ENCODE measurements around the gene ANKRD13B.
"Not testable (repeated sequence)": the region's sequence is repeated elsewhere in the genome, so short reads cannot be mapped to it uniquely, and the experiment has no call there.

Gene ANKRD13B

DNA sequence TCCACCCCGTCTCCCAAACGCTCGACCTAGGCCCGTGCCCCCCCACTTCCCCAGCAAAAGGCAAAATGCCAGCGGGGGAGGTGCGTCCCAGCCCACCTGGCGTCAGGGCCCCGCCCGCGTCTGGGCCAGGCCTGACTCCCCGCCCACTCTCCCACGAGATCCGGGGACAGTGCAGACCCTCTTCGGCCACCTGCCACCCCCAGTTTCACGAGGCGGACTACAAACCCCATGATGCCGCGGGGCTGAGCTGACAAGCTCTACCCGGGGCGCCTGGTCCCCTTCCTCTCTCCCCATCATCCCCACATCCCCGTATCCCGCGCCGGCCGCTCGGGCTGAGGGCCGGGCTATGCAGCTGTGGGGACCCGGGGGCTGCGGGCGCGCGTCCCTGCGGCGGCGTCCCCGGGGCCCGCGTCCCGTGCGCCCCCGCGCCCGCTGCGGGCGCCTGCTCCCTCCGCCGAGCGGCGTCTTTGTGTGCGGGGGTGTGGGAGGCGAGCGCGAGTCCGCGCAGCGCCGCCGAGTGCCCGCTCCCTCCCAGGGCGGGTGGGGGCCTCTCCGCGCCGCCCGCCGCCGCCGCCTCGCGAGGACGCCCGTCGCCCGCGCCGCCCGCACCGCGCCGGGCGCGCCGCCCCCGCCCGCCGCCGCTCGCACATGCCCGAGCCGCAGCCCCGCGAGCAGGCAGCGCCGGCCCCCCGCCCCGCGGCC is at the start of gene ANKRD13B:
Gene ANKRD13B (plus strand): TSS at position 283 of the 702 bp plus-strand sequence. CDS start 490 bp downstream, outside the sequence.
- in situ Hi-C loops (cut with HindIII; ENCODE audit: low sequenced_read_pairs) = no loop called here

DNA sequence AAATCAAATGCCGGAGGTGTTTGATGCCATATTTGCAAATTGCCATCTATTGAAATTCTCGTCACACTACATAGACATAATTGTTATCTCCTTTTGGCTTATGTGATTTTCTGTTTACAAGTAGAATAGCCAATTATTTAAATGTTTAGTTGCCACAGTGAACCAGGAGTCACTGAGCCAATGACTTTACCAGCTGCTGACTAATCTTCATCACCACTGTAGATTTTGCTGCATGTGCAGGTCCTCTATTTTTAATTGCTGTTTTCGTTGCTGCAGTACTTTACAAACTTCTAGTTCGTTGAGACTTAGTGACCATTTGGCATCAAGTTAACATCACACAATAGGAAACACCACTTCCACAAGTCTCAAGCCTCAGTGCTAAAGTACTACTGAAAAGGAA is 48.9 kb upstream of the ANKRD13B start:
- in situ Hi-C loops (cut with HindIII; ENCODE audit: low sequenced_read_pairs) = loop anchor here (5.0 to 10.0 kb wide), 4 partner anchors 109 to 419 kb away; no protein-coding TSS in a partner anchor

DNA sequence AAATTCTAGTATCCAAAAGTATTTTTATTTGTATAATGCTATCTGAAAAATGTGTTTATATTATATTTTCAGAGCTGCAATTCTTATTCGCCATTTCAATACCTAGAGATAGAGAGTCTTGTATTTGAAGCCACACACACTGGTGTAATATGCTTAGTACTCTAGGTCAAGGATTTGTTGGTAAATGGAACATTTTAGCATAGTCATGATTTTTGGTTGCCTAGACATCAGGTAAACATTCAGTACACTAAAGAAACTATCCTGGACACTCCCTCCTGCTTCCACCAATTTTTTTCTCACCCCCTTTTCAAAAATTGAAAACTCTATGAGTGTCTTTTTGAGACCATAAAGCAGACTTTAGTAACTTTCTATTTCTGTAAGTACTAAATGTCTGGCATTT is 46.8 kb upstream of the ANKRD13B start:
- in situ Hi-C loops (cut with HindIII; ENCODE audit: low sequenced_read_pairs) = loop anchor here (5.0 to 10.0 kb wide), 4 partner anchors 111 to 421 kb away; no protein-coding TSS in a partner anchor

GRCh38 chr17:29546830-29547229 is 46.1 kb upstream of the ANKRD13B start:
- in situ Hi-C loops (cut with HindIII; ENCODE audit: low sequenced_read_pairs) = loop anchor here (5.0 to 10.0 kb wide), 4 partner anchors 112 to 422 kb away; no protein-coding TSS in a partner anchor

DNA sequence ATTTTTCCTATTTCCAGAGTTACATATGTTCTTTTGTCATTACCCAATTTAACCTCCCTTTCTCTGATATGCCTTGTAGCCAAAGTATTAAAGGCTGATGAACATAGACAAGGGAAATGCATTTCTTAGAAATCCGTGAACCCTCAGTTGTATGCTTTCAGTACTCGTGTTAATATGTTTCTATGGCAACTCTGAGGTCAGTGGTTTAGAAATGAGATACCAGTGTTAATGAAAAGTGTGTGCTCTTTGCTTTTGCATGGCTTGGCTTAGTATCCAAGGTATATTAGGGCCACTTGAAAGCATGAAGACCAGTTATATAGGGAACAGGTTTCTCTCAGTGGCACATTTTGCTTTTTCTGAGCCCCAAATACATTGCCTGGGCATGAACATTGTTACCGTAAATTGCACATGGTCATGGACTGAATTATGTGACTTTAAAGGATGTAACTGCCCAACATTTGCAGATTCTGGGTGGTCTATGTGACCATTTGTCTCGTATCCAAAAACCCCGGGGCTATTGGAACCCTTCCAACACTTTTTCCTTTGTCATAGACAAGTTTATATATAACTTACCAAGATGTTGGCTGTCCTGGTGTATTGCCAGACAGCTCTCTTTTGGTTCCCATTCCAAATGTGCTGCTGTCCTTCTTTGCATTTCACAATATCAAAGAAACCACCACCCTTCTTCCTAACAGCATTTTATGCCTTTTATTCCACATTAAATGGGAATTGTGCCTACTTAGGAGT is 43.6 kb upstream of the ANKRD13B start:
- in situ Hi-C loops (cut with HindIII; ENCODE audit: low sequenced_read_pairs) = loop anchor here (5.0 to 10.0 kb wide), 4 partner anchors 115 to 425 kb away; no protein-coding TSS in a partner anchor

- in situ Hi-C loops (cut with HindIII; ENCODE audit: low sequenced_read_pairs) = no loop called here
Measured at GRCh38 chr17:29555840-29556239, 37.1 kb upstream of the ANKRD13B start.

DNA sequence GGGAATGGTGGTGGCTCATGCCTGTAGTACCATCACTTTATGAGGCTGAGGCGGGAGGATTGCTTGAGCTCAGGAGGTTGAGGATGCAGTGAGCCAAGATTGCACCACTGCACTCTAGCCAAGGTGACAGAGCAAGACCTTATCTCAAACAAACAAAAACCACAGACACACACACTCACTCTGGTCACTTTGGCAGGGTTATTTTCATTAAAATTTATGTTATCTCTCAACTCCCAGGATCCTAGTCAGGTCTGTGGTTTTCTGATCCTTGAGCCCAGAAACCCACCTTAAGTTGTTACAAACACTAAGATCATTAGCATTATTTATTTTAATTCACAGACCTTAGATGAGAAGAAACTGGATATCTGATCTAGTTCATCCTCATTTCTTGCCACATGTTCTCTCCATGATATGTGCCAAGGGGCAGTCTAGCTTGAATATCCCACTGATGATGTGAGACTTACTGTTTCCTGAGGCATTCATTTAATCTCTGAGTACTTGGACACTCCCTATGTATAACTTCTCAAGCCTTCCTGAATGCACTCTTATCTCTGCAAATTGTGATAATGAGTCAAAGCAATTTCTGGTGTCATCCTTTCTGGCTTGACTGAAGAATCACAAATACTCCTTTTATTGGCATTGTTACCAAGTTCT is 35.7 kb upstream of the ANKRD13B start:
- in situ Hi-C loops (cut with HindIII; ENCODE audit: low sequenced_read_pairs) = no loop called here

- in situ Hi-C loops (cut with HindIII; ENCODE audit: low sequenced_read_pairs) = no loop called here
Measured at GRCh38 chr17:29557739-29558116, 35.2 kb upstream of the ANKRD13B start.

GRCh38 chr17:29558139-29558538 is 34.8 kb upstream of the ANKRD13B start:
- in situ Hi-C loops (cut with HindIII; ENCODE audit: low sequenced_read_pairs) = not testable (repeated sequence)

GRCh38 chr17:29559640-29560039 is 33.3 kb upstream of the ANKRD13B start:
- in situ Hi-C loops (cut with HindIII; ENCODE audit: low sequenced_read_pairs) = loop anchor here (5.0 kb wide), 1 partner anchor 37 kb away; no protein-coding TSS in a partner anchor

GRCh38 chr17:29560316-29560715 is 32.6 kb upstream of the ANKRD13B start:
- in situ Hi-C loops (cut with HindIII; ENCODE audit: low sequenced_read_pairs) = loop anchor here (5.0 kb wide), 1 partner anchor 38 kb away; no protein-coding TSS in a partner anchor

GRCh38 chr17:29561554-29562517 is 31.1 kb upstream of the ANKRD13B start:
- in situ Hi-C loops (cut with HindIII; ENCODE audit: low sequenced_read_pairs) = loop anchor here (5.0 kb wide), 1 partner anchor 40 kb away; no protein-coding TSS in a partner anchor

DNA sequence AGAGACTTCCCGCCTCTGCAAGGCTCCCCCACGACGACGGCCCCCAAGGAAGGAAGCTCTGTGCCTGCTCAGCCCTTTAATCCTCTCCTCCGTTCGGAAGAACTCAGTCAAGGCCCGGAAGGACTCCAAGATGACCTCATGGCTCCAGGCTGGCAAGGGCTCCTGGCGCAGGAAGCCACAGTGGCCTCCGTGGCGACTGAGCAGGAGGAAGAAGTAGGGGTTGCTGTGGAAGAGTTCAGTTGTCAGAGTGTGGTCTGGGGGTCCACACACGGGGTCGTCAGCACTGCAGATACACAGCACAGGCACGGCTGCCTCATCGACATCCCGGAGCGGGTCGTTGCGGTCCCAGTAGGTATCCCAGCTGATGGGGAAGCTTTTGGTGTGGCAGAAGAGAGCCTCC is 30.3 kb upstream of the ANKRD13B start:
- in situ Hi-C loops (cut with HindIII; ENCODE audit: low sequenced_read_pairs) = loop anchor here (5.0 kb wide), 1 partner anchor 40 kb away; no protein-coding TSS in a partner anchor

- in situ Hi-C loops (cut with HindIII; ENCODE audit: low sequenced_read_pairs) = loop anchor here (5.0 kb wide), 1 partner anchor 42 kb away; no protein-coding TSS in a partner anchor
Measured at GRCh38 chr17:29563816-29564215, 29.1 kb upstream of the ANKRD13B start.

- in situ Hi-C loops (cut with HindIII; ENCODE audit: low sequenced_read_pairs) = no loop called here
Measured at GRCh38 chr17:29565643-29566472, 27.1 kb upstream of the ANKRD13B start.

- in situ Hi-C loops (cut with HindIII; ENCODE audit: low sequenced_read_pairs) = no loop called here
Measured at GRCh38 chr17:29566473-29567303, 26.2 kb upstream of the ANKRD13B start, which contains the start of gene ABHD15. Gene ABHD15, minus strand, starts transcription at chr17:29567037. Its CDS starts 71 bp downstream, at chr17:29566966.

DNA sequence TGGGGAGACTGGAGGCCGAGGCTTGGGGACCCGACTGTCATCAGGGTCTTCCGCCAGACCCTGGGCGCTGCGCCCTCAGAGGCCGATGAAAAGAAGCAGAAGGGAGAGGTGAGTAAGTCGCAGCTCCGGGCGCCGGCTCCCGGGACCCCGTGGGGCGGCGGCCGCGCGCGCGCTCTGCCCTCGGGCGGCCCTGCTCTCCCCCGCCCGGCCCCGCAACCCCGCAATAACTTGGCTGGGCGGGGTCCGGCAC is 25.7 kb upstream of the ANKRD13B start:
- in situ Hi-C loops (cut with HindIII; ENCODE audit: low sequenced_read_pairs) = no loop called here

DNA sequence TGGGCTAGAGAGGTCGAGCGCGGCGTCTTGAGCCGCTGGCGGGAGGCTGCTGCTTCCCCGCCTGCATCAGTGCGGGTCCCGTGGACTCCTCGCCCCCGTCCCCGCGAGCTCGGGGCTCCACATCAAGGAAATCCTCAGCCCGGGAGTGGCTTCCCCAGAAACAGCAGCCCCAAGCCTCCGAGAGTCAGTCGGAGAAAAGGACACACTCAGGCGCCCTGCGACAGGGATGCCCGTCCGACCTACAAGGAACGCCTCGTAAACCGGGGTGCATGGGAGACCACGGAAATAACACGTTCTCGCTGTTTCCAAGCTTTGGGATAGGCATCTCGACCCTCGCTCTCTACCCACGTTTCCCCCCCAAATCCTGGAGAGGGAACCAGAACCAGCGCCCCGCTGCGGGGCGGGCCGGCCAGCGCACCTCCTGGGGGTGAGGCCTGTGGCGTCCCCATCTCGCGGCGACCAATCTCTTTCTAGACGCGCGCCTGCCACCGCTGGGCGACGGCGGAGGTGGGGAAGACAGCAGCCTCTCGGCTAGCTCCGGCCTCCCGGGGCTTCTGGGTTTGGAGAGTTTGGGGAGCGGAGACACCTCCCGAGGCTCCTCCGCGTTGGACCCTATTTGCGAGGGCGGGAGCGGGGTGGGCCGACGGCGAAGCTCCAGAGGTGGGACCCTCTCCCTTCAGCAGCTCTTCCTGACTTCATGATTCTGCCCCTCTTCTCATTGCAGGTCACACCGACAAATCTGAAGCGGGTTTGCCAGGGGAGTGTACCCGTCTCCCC is 25.2 kb upstream of the ANKRD13B start:
- in situ Hi-C loops (cut with HindIII; ENCODE audit: low sequenced_read_pairs) = no loop called here
